ENCODE data around the gene GHR. TPM values are rescaled to one million over a fixed set of nuclear protein-coding genes. Genes with fewer than 3 reads are reported as not detected.

GHR gene
- total and polyA plus RNA-seq, 8 donors: 0.87 to 34.8 (median 7.8) TPM

DNA sequence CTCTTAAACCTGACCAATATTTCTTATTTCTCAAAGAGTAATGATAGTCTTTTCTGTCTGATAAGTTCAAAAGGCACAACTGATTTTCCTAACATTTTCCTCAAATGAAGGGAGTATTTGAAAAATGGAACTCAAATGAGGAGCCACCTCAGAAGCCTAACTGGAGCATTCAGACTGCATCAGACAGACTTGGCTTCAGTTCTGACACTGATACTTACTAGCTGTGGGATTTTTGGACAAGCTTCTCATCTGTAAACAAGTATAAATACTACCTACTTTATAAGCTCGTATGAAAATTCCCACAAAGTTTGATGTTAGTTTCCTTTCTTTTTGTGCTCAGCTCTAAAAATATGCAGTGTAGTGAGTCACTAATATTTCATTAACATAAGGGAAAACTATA lies 225.7 kb downstream of the GHR start:
- WGBS, 5 donors: 49 to 66% (median 58%) methylated on average over 1 of the region's 1 CpG
- Histone ChIP-seq H3K4me1 (peaks cover 0 to 6% (median 0%) of the 10 kb centered on the region in 4 donors), H3K27me3 (no peaks in the 10 kb centered on the region), H3K4me3 (no peak overlapping the region), H3K9me3 (no peaks in the 10 kb centered on the region), H3K36me3 (no peaks in the 10 kb centered on the region), H3K27ac (no peak overlapping the region)
- peak in 1 of 2 donors; percentile 37 for DNase-seq
- intact Hi-C loops (cut with DNase I; ENCODE audit: low total_unique reads): no loop called here
- no peak for TF ChIP-seq POLR2AphosphoS5 (IDR thresholded peaks at IDR 0.05)
- no peak for TF ChIP-seq EP300 (IDR thresholded peaks at IDR 0.05)
- no peak for TF ChIP-seq POLR2A (IDR thresholded peaks at IDR 0.05)
- TF ChIP-seq, protein P1, sequence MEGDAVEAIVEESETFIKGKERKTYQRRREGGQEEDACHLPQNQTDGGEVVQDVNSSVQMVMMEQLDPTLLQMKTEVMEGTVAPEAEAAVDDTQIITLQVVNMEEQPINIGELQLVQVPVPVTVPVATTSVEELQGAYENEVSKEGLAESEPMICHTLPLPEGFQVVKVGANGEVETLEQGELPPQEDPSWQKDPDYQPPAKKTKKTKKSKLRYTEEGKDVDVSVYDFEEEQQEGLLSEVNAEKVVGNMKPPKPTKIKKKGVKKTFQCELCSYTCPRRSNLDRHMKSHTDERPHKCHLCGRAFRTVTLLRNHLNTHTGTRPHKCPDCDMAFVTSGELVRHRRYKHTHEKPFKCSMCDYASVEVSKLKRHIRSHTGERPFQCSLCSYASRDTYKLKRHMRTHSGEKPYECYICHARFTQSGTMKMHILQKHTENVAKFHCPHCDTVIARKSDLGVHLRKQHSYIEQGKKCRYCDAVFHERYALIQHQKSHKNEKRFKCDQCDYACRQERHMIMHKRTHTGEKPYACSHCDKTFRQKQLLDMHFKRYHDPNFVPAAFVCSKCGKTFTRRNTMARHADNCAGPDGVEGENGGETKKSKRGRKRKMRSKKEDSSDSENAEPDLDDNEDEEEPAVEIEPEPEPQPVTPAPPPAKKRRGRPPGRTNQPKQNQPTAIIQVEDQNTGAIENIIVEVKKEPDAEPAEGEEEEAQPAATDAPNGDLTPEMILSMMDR (IDR thresholded peaks at IDR 0.05): no peak

GRCh38 chr5:42650084-42650483 lies 226.8 kb downstream of the GHR start:
- H3K4me1 ChIP-seq: peaks cover 0 to 6% (median 0%) of the 10 kb centered on the region in 4 donors
- TF ChIP-seq, protein P1 (IDR thresholded peaks at IDR 0.05): no peak
- TF ChIP-seq POLR2A (IDR thresholded peaks at IDR 0.05): no peak
- no peak for TF ChIP-seq POLR2AphosphoS5 (IDR thresholded peaks at IDR 0.05)
- TF ChIP-seq EP300 (IDR thresholded peaks at IDR 0.05): no peak
- no peaks in the 10 kb centered on the region for H3K27me3 ChIP-seq
- no peak overlapping the region for H3K4me3 ChIP-seq
- WGBS, 5 donors: 68 to 85% (median 73%) methylated on average over 3 of the region's 3 CpGs
- H3K36me3 ChIP-seq: no peaks in the 10 kb centered on the region
- intact Hi-C loops (cut with DNase I; ENCODE audit: low total_unique reads): no loop called here
- H3K9me3 ChIP-seq: no peaks in the 10 kb centered on the region
- no peak overlapping the region for H3K27ac ChIP-seq
- DNase-seq: no peak

GRCh38 chr5:42653705-42654104 lies 230.5 kb downstream of the GHR start:
- peaks cover 0 to 12% (median 4%) of the 10 kb centered on the region in 4 donors for H3K4me1 ChIP-seq
- no peaks in the 10 kb centered on the region for H3K36me3 ChIP-seq
- no peaks in the 10 kb centered on the region for H3K9me3 ChIP-seq
- WGBS, 5 donors: 76 to 89% (median 80%) methylated on average over 2 of the region's 2 CpGs
- no peak overlapping the region for H3K27ac ChIP-seq
- intact Hi-C loops (cut with DNase I; ENCODE audit: low total_unique reads): no loop called here
- H3K27me3 ChIP-seq: no peaks in the 10 kb centered on the region
- TF ChIP-seq POLR2A (IDR thresholded peaks at IDR 0.05): no peak
- no peak for TF ChIP-seq POLR2AphosphoS5 (IDR thresholded peaks at IDR 0.05)
- no peak for TF ChIP-seq EP300 (IDR thresholded peaks at IDR 0.05)
- TF ChIP-seq, protein P1 (IDR thresholded peaks at IDR 0.05): no peak
- DNase-seq: no peak
- no peak overlapping the region for H3K4me3 ChIP-seq

- Histone ChIP-seq H3K4me1 (peaks cover 0 to 8% (median 4%) of the 10 kb centered on the region in 4 donors), H3K27me3 (no peaks in the 10 kb centered on the region), H3K27ac (no peak overlapping the region), H3K4me3 (no peak overlapping the region), H3K9me3 (no peaks in the 10 kb centered on the region), H3K36me3 (no peaks in the 10 kb centered on the region)
- no peak for TF ChIP-seq EP300 (IDR thresholded peaks at IDR 0.05)
- intact Hi-C loops (cut with DNase I; ENCODE audit: low total_unique reads): no loop called here
- no peak for DNase-seq
- WGBS, 5 donors: 90 to 95% (median 91%) methylated on average over 2 of the region's 2 CpGs
Measured at GRCh38 chr5:42654645-42655044, 231.4 kb downstream of the GHR start.

DNA sequence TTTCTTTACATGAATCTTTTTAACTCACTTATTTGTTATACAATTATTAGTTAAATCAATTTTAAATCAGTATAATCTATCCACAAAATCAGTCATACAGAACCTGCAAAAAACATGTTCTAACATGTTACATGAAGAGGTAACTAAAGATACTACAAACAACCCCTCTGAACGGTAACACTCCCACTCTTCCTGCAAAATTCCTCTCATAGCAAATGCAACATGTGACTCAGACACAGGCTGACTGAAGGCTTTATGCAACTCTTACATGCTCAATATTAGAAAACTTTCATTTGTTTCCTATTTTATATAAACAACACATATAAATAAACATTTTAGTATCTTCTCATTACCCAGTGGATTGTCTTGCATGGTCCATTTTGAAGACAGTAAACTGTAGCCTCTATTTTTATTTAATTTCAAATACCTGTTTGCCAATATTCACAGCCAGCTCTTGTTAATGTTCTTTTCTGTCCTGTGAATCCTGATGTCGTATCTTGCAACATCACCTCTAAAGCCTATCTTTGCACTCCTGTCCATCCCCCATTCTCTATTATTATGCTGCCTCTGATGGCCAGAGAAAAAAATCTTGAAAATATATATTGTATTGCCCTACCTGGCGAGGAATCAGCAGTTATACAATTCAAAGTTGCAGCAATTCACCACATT lies 232.9 kb downstream of the GHR start:
- 52 to 64% (median 56%) methylated on average over 3 of the region's 3 CpGs for WGBS, 5 donors

More for the DNA sequence above, 232.9 kb downstream of the GHR start:
- no peaks in the 10 kb centered on the region for H3K27me3 ChIP-seq
- no peak overlapping the region for H3K4me3 ChIP-seq
- intact Hi-C loops (cut with DNase I; ENCODE audit: low total_unique reads): no loop called here
- no peaks in the 10 kb centered on the region for H3K9me3 ChIP-seq
- TF ChIP-seq, protein P1 (IDR thresholded peaks at IDR 0.05): no peak
- TF ChIP-seq POLR2AphosphoS5 (IDR thresholded peaks at IDR 0.05) (no peak), POLR2A (IDR thresholded peaks at IDR 0.05) (no peak), EP300 (IDR thresholded peaks at IDR 0.05) (no peak)
- no peaks in the 10 kb centered on the region for H3K36me3 ChIP-seq
- DNase-seq: no peak
- peaks cover 0 to 8% (median 4%) of the 10 kb centered on the region in 4 donors for H3K4me1 ChIP-seq
- no peak overlapping the region for H3K27ac ChIP-seq

All from stomach (tissue), 9 donors.